DND-41 (cell line): ENCODE results near the gene APH1A.
"Not testable (repeated sequence)": the region's sequence is repeated elsewhere in the genome, so short reads cannot be mapped to it uniquely, and the experiment has no call there.

ENCODE experiments used
- ATAC-seq: fragments of 200-7000 bp; cut with Tn5 transposase; 3 replicates; pipeline ENCODE4 v1.9.1; 2021; ENCODE audit warnings: low read depth; ENCODE audit not compliant: insufficient read depth
- DNase-seq: peaks from one replicate; pipeline ENCODE4 v3.0.0-alpha.2; 2020
- H2AFZ ChIP-seq: 2 replicates; pipeline ENCODE4 v1.6.0; 2012; ENCODE audit warnings: low read depth, low read length
- H3K27ac ChIP-seq: 2 replicates; pipeline ENCODE4 v1.5.1; 2012; ENCODE audit warnings: low read length, inconsistent platforms
- H3K27me3 ChIP-seq: fragments of 200-600 bp; sonication (generic); 2 replicates; pipeline ENCODE4 v1.6.0; 2012; ENCODE audit warnings: low read length, mild to moderate bottlenecking, inconsistent platforms; ENCODE audit not compliant: insufficient read depth, poor library complexity
- H3K36me3 ChIP-seq: 2 replicates; pipeline ENCODE4 v1.5.1; 2012; ENCODE audit warnings: low read length, inconsistent platforms; ENCODE audit not compliant: insufficient read depth
- H3K4me1 ChIP-seq: 2 replicates; pipeline ENCODE4 v1.5.1; 2012; ENCODE audit warnings: mild to moderate bottlenecking, low read length; ENCODE audit not compliant: insufficient read depth
- H3K4me2 ChIP-seq: 2 replicates; pipeline ENCODE4 v1.6.0; 2012; ENCODE audit warnings: mild to moderate bottlenecking, moderate library complexity, low read length, inconsistent platforms; ENCODE audit not compliant: insufficient read depth
- H3K4me3 ChIP-seq, 2 experiments: fragments of 200-600 bp in 1 of 2; shearing (Covaris generic) in 1 of 2; 2 replicates each; pipeline ENCODE4 v1.5.1; 2012 to 2016; ENCODE audit warnings: inconsistent platforms in 2 of 2, low read length in 2 of 2, mild to moderate bottlenecking in 2 of 2, low read depth in 1 of 2, moderate library complexity in 1 of 2
- H3K79me2 ChIP-seq: 2 replicates; pipeline ENCODE4 v1.6.0; 2012; ENCODE audit warnings: low read length, inconsistent platforms; ENCODE audit not compliant: insufficient read depth
- H3K9ac ChIP-seq: 2 replicates; pipeline ENCODE4 v1.6.0; 2012; ENCODE audit warnings: low read depth, mild to moderate bottlenecking, inconsistent platforms, low read length, moderate library complexity
- H3K9me3 ChIP-seq: 2 replicates; pipeline ENCODE4 v1.5.1; 2012; ENCODE audit warnings: low read length, moderate library complexity, mild to moderate bottlenecking, inconsistent platforms; ENCODE audit not compliant: insufficient read depth, severe bottlenecking
- H4K20me1 ChIP-seq: 2 replicates; pipeline ENCODE4 v1.6.0; 2012; ENCODE audit warnings: low read length; ENCODE audit not compliant: insufficient read depth
- EZH2 ChIP-seq: IDR thresholded peaks from 3 replicates; pipeline ENCODE4 v1.6.1; 2012; ENCODE audit warnings: borderline replicate concordance, low read depth, mild to moderate bottlenecking, moderate library complexity, low read length, inconsistent platforms; ENCODE audit not compliant: severe bottlenecking
- TF ChIP-seq, protein P1 (sequence below): IDR thresholded peaks from 2 replicates; pipeline ENCODE4 v1.5.1; 2012; ENCODE audit warnings: borderline replicate concordance, low read length, moderate library complexity, mild to moderate bottlenecking; ENCODE audit not compliant: poor library complexity, severe bottlenecking; ENCODE audit errors: extremely low read depth

APH1A gene

GRCh38 chr1:150249936-150250335 lies 18.9 kb downstream of the APH1A start:
- no peaks in the 10 kb centered on the region for H3K4me1 ChIP-seq
- no peak overlapping the region for H3K9ac ChIP-seq
- no peaks in the 10 kb centered on the region for H3K79me2 ChIP-seq
- no peak overlapping the region for H2AFZ ChIP-seq
- DNase-seq (no peak), ATAC-seq (no peak)
- no peak overlapping the region for H3K4me2 ChIP-seq
- H3K9me3 ChIP-seq = no peaks in the 10 kb centered on the region
- H3K27me3 ChIP-seq = no peaks in the 10 kb centered on the region
- no peaks in the 10 kb centered on the region for H4K20me1 ChIP-seq
- TF ChIP-seq, protein P1, sequence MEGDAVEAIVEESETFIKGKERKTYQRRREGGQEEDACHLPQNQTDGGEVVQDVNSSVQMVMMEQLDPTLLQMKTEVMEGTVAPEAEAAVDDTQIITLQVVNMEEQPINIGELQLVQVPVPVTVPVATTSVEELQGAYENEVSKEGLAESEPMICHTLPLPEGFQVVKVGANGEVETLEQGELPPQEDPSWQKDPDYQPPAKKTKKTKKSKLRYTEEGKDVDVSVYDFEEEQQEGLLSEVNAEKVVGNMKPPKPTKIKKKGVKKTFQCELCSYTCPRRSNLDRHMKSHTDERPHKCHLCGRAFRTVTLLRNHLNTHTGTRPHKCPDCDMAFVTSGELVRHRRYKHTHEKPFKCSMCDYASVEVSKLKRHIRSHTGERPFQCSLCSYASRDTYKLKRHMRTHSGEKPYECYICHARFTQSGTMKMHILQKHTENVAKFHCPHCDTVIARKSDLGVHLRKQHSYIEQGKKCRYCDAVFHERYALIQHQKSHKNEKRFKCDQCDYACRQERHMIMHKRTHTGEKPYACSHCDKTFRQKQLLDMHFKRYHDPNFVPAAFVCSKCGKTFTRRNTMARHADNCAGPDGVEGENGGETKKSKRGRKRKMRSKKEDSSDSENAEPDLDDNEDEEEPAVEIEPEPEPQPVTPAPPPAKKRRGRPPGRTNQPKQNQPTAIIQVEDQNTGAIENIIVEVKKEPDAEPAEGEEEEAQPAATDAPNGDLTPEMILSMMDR = no peak
- TF ChIP-seq EZH2 = no peak
- no peak overlapping the region for H3K4me3 ChIP-seq
- H3K36me3 ChIP-seq = no peaks in the 10 kb centered on the region
- H3K27ac ChIP-seq = no peak overlapping the region

DNA sequence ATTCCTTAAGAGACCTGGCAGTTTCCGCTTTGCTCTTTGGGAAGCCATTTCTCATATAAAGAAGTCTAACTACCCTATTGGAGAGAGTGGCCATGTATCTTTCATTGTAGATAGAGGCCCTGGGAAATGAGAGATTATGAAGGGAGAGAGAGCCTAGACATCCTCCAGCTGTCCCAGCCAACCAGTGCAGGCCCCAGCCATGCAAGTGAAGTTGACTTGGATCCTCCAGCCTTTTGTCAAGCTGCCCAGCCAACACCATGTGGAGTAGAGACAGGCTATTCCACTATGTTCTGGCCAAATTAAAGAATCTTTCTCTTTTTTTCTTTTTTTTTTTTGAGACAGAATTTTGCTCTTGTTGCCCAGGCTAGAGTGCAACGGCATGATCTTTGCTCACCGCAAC lies 25.8 kb downstream of the APH1A start:
- no peaks in the 10 kb centered on the region for H4K20me1 ChIP-seq
- H3K9me3 ChIP-seq = no peaks in the 10 kb centered on the region
- H2AFZ ChIP-seq = no peak overlapping the region
- DNase-seq = peak; percentile 1
- no peak overlapping the region for H3K9ac ChIP-seq
- TF ChIP-seq, protein P1 = no peak
- TF ChIP-seq EZH2 = no peak
- no peaks in the 10 kb centered on the region for H3K27me3 ChIP-seq
- H3K4me1 ChIP-seq = no peaks in the 10 kb centered on the region
- no peak overlapping the region for H3K4me3 ChIP-seq
- no peak overlapping the region for H3K27ac ChIP-seq
- no peaks in the 10 kb centered on the region for H3K36me3 ChIP-seq
- ATAC-seq = no peak
- no peaks in the 10 kb centered on the region for H3K79me2 ChIP-seq
- no peak overlapping the region for H3K4me2 ChIP-seq

- ATAC-seq (no peak), DNase-seq (peak; percentile 4)
- Histone ChIP-seq H3K79me2 (peaks cover 37% of the 10 kb centered on the region), H3K9me3 (no peaks in the 10 kb centered on the region), H3K36me3 (no peaks in the 10 kb centered on the region; the same call in 1 of the 2 replicates), H3K4me1 (peaks cover 30% of the 10 kb centered on the region), H4K20me1 (peaks cover 9% of the 10 kb centered on the region; the same call in 1 of the 2 replicates), H3K4me2 (no peak overlapping the region), H3K27ac (no peak overlapping the region), H3K4me3 (no peak overlapping the region), H3K27me3 (no peaks in the 10 kb centered on the region), H3K9ac (no peak overlapping the region), H2AFZ (no peak overlapping the region)
- TF ChIP-seq, protein P1 = no peak
- TF ChIP-seq EZH2 = no peak
Observed at GRCh38 chr1:150237746-150238145, 31.1 kb downstream of the APH1A start.

DNA sequence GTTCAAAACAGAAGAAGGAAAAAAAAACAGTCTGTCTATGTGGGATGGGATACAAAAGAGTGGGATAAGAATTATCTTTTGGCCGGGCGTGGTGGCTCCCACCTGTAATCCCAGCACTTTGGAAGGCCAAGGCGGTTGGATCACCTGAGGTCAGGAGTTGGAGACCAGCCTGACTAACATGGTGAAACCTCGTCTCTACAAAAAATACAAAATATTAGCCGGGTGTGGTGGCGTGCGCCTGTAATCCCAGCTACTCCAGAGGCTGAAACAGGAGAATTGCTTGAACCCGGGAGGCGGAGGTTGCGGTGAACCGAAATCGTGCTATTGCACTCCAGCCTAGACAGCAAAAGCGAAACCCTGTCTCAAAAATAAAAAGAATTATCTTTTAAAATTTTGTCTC lies 31.6 kb downstream of the APH1A start:
- Histone ChIP-seq H3K79me2 (peaks cover 43% of the 10 kb centered on the region), H3K27ac (peak overlapping the region; percentile 97; the same call in 1 of the 2 replicates), H3K4me2 (peak overlapping the region; percentile 66), H3K4me1 (peaks cover 32% of the 10 kb centered on the region), H3K9ac (peak overlapping the region; percentile 75)
- not testable (repeated sequence) for H4K20me1 ChIP-seq, H3K27me3 ChIP-seq, ATAC-seq, H3K36me3 ChIP-seq, H3K9me3 ChIP-seq, DNase-seq, H2AFZ ChIP-seq, H3K4me3 ChIP-seq
